OCI-LY7 (cell line): Measurements from ENCODE around the gene ABCD2. TPM values are rescaled to one million over a fixed set of nuclear protein-coding genes. Genes with fewer than 3 reads are reported as not detected.

ENCODE experiments used
- BruUV-seq: library from RNA; stranded (reverse); fragments of 400-500 nt; replicated peaks from 2 replicates; lab custom pipeline; 2021; lab: Mats Ljungman, UMichigan
- CTCF ChIA-PET: fragments of 300-600 bp; sonication (Branson Sonifier 250); formaldehyde crosslinking; loops from one replicate; lab custom pipeline; 2022; ENCODE audit warnings: antibody characterized with exemption; ENCODE audit not compliant: unreplicated experiment; lab: Charles Lee
- POLR2A ChIA-PET: fragments of 300-600 bp; sonication (Branson Sonifier 250); formaldehyde crosslinking; loops from one replicate; lab custom pipeline; 2022; ENCODE audit warnings: antibody characterized with exemption; lab: Charles Lee
- DNase-seq: peaks from one replicate; pipeline ENCODE4 v3.0.0-alpha.2; 2015; ENCODE audit warnings: low spot score
- H2AFZ ChIP-seq: fragments of 200-600 bp; sonication (generic), shearing (Covaris generic); 2 replicates; pipeline ENCODE4 v1.6.1; 2014; ENCODE audit warnings: mild to moderate bottlenecking, antibody characterized with exemption, low read length, moderate library complexity
- H3K27ac ChIP-seq: fragments of 200-600 bp; sonication (generic); 2 replicates; pipeline ENCODE4 v1.5.1; 2014; ENCODE audit warnings: mixed run types, low read depth, mild to moderate bottlenecking, moderate library complexity, low read length, inconsistent platforms; ENCODE audit not compliant: poor library complexity, severe bottlenecking
- H3K36me3 ChIP-seq: fragments of 200-600 bp; sonication (generic); 2 replicates; pipeline ENCODE4 v1.6.1; 2014; ENCODE audit warnings: mild to moderate bottlenecking, antibody characterized with exemption, low read length, moderate library complexity, mixed read lengths; ENCODE audit not compliant: insufficient read depth
- H3K4me1 ChIP-seq: fragments of 200-600 bp; sonication (generic); 2 replicates; pipeline ENCODE4 v1.5.1; 2014; ENCODE audit warnings: mild to moderate bottlenecking, low read length; ENCODE audit not compliant: insufficient read depth, poor library complexity, severe bottlenecking
- H3K4me2 ChIP-seq: fragments of 200-600 bp; sonication (generic); 2 replicates; pipeline ENCODE4 v1.6.1; 2014; ENCODE audit warnings: mild to moderate bottlenecking, low read length
- H3K4me3 ChIP-seq: fragments of 200-600 bp; sonication (generic); 2 replicates; pipeline ENCODE4 v1.5.1; 2014; ENCODE audit warnings: mild to moderate bottlenecking, low read depth, low read length; ENCODE audit not compliant: poor library complexity, severe bottlenecking
- H3K79me2 ChIP-seq: fragments of 200-600 bp; sonication (generic); 2 replicates; pipeline ENCODE4 v1.6.1; 2016; ENCODE audit warnings: low read depth, mild to moderate bottlenecking, low read length, moderate library complexity, mixed read lengths; ENCODE audit not compliant: insufficient read depth
- H3K9me2 ChIP-seq: fragments of 200-600 bp; sonication (generic); 2 replicates; pipeline ENCODE4 v1.6.1; 2016; ENCODE audit warnings: mild to moderate bottlenecking, low read length, mixed read lengths; ENCODE audit not compliant: insufficient read depth
- H3K9me3 ChIP-seq: fragments of 200-600 bp; sonication (generic); 2 replicates; pipeline ENCODE4 v1.6.1; 2014; ENCODE audit warnings: mild to moderate bottlenecking, mixed run types, low read length, mixed read lengths
- H4K20me1 ChIP-seq: fragments of 200-600 bp; sonication (generic); 2 replicates; pipeline ENCODE4 v1.6.1; 2014; ENCODE audit warnings: mild to moderate bottlenecking, antibody characterized with exemption, low read length, moderate library complexity, mixed read lengths; ENCODE audit not compliant: insufficient read depth
- CTCF ChIP-seq: fragments of 200-600 bp; sonication (generic); conservative IDR thresholded peaks from 2 replicates; pipeline ENCODE4 v1.5.1; 2014; ENCODE audit warnings: mild to moderate bottlenecking, antibody characterized with exemption, low read length, moderate library complexity, mixed read lengths
- EZH2phosphoT487 ChIP-seq: fragments of 200-600 bp; sonication (generic); IDR thresholded peaks from 2 replicates; pipeline ENCODE4 v1.6.1; 2018; ENCODE audit warnings: low read depth, borderline replicate concordance, mild to moderate bottlenecking, mixed run types, antibody characterized with exemption, low read length, moderate library complexity, mixed read lengths
- intact Hi-C: fragments of 100-400 bp; cut with micrococcal nuclease; formaldehyde crosslinking; loops from one replicate; pipeline ENCODE4 v1.10.0; 2022; ENCODE audit not compliant: unreplicated experiment
- total RNA-seq, 2 experiments: library from RNA; depleted of rRNA in 1 of 2; stranded (reverse); fragments of >200 nt in 1 of 2; shearing (Covaris generic) in 1 of 2; gene quantifications; 2 replicates each; pipeline ENCODE4 v1.2.3, GENCODE V29; 2014 to 2022

ABCD2 gene
- total RNA-seq, 2 experiments from 2014 or later, result 1.5 to 2.4 TPM

- H3K36me3 ChIP-seq, result no peaks in the 10 kb centered on the region
- H3K4me1 ChIP-seq, result peaks cover 12% of the 10 kb centered on the region
- no peaks in the 10 kb centered on the region for H3K9me2 ChIP-seq
- no peaks in the 10 kb centered on the region for H3K79me2 ChIP-seq
- no TSS peak for BruUV-seq
- intact Hi-C loops, result no loop called here
- peak; percentile 31 for DNase-seq
- H3K27ac ChIP-seq, result no peak overlapping the region
- H3K9me3 ChIP-seq, result no peaks in the 10 kb centered on the region
- peak overlapping the region; percentile 37 for H3K4me2 ChIP-seq
- no peak for TF ChIP-seq CTCF
- TF ChIP-seq EZH2phosphoT487, result no peak
- CTCF ChIA-PET, result no interaction called here
- POLR2A ChIA-PET, result interaction anchor here (0.6 to 1.7 kb wide), 5 partner anchors 8 to 229 kb away, joined by 3 to 7 read pairs (median 4); partner anchors contain the start of gene ABCD2
- no peaks in the 10 kb centered on the region for H4K20me1 ChIP-seq
- H3K4me3 ChIP-seq, result no peak overlapping the region
- peak overlapping the region; percentile 69 for H2AFZ ChIP-seq
Observed at GRCh38 chr12:39628836-39629235, 9.2 kb upstream of the ABCD2 start.

- no peak overlapping the region; the same call in 1 of the 2 replicates for H2AFZ ChIP-seq
- no peaks in the 10 kb centered on the region for H3K9me3 ChIP-seq
- POLR2A ChIA-PET, result interaction anchor here (1.0 to 1.7 kb wide), 2 partner anchors 8 to 32 kb away, joined by 3 to 7 read pairs; partner anchors contain the start of gene ABCD2
- intact Hi-C loops, result no loop called here
- no peaks in the 10 kb centered on the region for H4K20me1 ChIP-seq
- H3K27ac ChIP-seq, result no peak overlapping the region
- DNase-seq, result no peak
- no peaks in the 10 kb centered on the region for H3K9me2 ChIP-seq
- no peaks in the 10 kb centered on the region for H3K36me3 ChIP-seq
- H3K4me3 ChIP-seq, result no peak overlapping the region
- peaks cover 12% of the 10 kb centered on the region for H3K4me1 ChIP-seq
- no TSS peak for BruUV-seq
- H3K79me2 ChIP-seq, result no peaks in the 10 kb centered on the region
- TF ChIP-seq CTCF, result no peak
- no peak for TF ChIP-seq EZH2phosphoT487
- CTCF ChIA-PET, result no interaction called here
- H3K4me2 ChIP-seq, result no peak overlapping the region
Observed at GRCh38 chr12:39627914-39628313, 8.3 kb upstream of the ABCD2 start.

- Histone ChIP-seq H3K9me2 (no peaks in the 10 kb centered on the region), H2AFZ (no peak overlapping the region), H3K4me3 (no peak overlapping the region), H3K79me2 (no peaks in the 10 kb centered on the region), H3K4me1 (peaks cover 28% of the 10 kb centered on the region), H4K20me1 (no peaks in the 10 kb centered on the region), H3K9me3 (no peaks in the 10 kb centered on the region), H3K36me3 (no peaks in the 10 kb centered on the region), H3K4me2 (no peak overlapping the region), H3K27ac (no peak overlapping the region)
- DNase-seq, result no peak
- no TSS peak for BruUV-seq
- no peak for TF ChIP-seq EZH2phosphoT487
- TF ChIP-seq CTCF, result no peak
- intact Hi-C loops, result no loop called here
- ChIA-PET CTCF (no interaction called here), POLR2A (interaction anchor here (0.8 to 1.0 kb wide), 2 partner anchors 14 to 28 kb away, joined by 3 to 4 read pairs; no protein-coding TSS in a partner anchor)
Observed at GRCh38 chr12:39626033-39626814, 6.6 kb upstream of the ABCD2 start.
